NCI-H1930 (cell line): ENCODE results near the gene SLC6A12.

Experiments
- DNase-seq, 2 experiments: peaks; one replicate each; lab custom pipeline; 2025; lab: John Stamatoyannopoulos, UW

The SLC6A12 gene

DNA sequence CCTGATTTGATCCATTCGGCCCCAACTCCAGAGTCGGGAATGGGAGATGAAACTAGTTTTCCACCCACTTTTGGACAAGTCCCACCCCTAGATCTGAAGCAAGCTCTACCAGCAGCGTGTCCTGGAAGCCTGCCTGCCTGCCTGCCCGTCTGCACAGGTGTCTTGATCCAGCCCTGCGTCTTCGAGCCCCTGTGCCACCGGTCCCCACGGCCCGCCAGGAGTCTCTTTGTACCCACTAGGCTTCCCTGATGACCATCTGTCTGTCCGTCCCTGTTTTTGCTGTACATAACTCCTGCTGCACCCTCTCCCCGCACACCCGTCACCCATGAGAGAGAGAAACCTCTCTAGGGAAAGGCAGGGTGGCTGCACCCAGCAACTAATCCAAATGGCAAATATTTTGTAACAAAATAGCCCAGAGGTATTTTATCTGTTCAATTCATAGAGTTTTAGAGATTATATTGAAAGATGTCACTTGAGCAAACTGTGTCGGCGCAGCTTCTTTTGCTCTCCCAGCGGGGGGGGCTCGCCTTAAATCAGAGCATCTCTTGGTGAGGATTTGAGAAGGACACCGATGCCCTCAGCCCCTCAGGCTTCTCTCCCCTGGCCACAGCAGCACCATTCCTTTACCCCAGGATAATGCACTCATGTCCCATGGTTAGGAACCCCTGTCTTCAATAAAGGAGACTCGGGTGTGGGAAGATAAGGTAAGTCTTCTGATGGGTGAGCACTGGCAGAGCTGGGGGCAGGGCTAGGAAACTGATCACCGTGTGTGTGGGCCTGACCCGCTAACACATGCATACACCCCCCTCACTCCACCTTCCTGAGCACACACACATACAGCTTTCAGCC, 35.8 kb downstream of the SLC6A12 start:
- no peak for DNase-seq

GRCh38 chr12:177336-177979, 36.5 kb downstream of the SLC6A12 start:
- DNase-seq: no peak

DNA sequence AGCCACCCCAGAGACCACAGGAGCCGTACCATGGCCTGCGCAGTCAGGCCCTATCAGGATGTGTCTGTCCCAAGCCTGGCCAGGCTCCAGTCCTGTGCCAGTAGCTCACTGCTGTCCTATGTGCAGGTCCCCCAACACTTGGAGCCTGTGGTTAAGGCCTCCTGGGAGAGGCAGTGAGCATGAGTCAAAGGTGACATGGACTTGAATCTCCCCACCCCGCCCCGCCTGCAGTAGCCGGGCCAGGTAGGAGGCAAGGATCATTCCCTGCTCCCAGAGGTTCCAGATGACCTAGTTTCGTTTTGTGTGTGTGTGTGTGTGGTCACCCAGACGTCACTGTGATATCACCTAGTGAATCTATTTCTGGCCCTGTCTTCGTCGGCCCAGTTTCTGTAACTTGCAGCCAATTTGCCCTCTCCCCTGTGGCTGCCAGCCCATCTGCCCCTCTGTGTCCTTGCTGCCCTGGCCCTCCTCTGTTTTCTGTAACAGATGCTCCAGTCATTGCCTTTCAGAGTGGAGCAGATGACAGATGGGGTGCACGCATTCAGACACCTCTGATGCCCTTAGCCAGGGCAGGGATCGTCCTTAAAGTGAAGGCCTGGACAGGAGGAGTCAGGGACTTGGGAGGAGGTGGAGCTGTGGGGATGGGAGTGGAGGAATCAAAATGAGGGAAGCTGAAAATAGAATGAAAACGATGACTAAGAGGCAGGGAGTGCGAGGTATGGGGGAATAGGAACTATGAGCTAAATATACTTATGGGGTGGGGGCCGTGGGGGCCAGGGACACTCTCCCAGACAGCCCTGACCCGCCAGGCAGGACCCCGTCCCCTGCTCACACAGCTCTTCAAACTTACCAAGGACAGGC, 37.4 kb downstream of the SLC6A12 start:
- no peak for DNase-seq

DNA sequence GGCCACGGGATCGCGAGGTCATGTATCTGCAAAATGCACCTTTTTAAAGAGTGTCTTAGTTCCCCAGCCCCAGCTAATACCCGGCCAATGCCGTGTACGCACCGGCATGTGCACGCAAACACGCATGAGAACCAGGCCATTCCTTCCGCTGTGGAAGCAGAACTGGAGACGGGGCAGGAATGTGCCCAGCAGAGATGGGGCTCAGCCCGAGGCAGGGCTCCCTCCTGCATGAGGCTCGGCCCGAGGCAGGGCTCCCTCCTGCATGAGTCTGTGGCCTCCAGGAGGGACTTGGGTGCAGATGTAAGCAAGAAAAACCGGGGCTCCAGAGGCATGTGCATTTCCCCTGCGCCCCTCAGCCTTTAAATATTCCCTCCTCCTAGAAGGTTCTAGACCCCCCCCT, 38.2 kb downstream of the SLC6A12 start:
- no peak for DNase-seq

- no peak for DNase-seq
Measured at GRCh38 chr12:175250-175649, 38.7 kb downstream of the SLC6A12 start.

DNA sequence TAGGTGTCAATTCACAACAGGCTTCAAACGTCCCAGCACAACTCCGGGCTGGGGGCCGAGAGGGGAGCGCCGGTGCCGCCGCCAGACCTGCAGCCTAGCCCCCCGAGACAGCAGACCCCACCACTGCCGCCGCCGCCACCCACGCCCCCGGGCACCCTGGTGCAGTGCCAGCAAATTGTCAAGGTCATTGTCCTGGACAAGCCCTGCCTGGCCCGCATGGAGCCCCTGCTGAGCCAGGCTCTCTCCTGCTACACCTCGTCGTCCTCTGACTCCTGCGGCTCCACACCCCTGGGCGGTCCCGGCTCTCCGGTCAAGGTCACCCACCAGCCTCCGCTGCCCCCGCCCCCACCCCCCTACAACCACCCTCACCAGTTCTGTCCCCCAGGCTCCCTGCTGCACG, 39.4 kb downstream of the SLC6A12 start:
- DNase-seq: no peak

GRCh38 chr12:174124-174523, 39.8 kb downstream of the SLC6A12 start:
- DNase-seq: no peak

DNA sequence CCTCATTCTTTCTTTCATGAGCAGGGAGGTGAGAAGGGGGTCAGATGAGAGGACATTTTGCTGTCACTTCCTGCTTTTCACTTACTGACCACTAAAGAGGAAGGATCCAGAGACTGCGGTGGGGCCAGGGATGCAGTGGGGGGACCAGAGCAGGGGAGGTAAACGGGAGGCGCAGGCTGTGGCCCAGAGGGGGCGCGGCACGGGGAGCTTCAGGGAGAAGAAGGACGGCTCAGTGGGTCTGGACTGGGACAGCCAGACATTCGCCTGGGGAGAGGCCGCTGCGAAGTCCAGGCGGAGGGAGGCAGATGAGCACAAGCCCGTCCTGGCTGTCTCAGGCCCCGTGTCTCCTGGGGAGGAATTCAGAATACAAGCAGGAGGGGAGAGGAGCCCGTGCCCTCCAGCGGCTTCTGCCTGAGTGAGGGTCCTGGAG, 41.2 kb downstream of the SLC6A12 start:
- DNase-seq: no peak

GRCh38 chr12:171743-172676, 41.9 kb downstream of the SLC6A12 start:
- no peak for DNase-seq

- no peak for DNase-seq
Measured at GRCh38 chr12:171276-171675, 42.7 kb downstream of the SLC6A12 start.

DNA sequence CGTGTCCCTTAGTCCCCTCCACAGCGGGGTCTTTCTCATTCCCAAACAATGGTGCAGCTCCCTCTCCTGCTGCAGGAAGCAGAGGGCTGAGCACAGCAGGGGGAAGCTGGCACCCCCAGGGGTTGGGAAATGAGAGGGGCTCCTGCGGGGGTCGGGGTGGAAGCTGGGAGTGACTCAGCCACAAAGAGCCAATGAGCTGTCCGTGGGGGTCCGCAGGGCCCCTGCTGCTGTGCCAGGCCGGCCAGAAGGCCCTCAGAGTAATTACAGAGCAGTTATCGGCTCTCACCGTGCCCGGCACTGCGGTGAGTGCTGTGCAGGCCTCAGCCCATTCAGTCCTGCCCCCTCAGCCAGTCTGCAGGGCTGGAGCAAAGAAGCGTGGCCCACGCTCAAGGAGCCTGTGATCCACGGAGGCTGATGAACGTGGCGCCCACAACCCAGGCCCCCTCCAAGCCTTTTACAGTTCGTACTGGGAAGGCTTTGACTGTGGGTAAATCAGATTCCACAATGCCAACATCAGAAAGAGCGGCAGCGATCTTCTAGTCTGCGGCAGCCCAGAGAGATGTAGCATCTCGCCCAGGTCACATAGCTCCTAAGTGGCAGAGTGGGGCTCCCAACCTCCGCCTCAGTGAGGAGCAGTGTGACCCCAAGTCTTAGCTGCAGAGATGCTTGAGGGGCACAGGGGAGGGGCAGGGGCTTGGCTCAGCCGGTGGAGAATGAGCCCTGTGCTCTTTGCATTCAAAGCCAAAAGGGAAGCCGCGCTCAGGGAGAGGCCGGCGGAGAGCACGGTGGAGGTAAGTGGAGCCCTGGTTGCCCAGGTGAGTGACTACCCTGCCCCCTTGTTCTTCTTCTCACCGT, 43.4 kb downstream of the SLC6A12 start:
- DNase-seq: no peak

- DNase-seq: no peak
Measured at GRCh38 chr12:169528-170370, 44.2 kb downstream of the SLC6A12 start.

DNA sequence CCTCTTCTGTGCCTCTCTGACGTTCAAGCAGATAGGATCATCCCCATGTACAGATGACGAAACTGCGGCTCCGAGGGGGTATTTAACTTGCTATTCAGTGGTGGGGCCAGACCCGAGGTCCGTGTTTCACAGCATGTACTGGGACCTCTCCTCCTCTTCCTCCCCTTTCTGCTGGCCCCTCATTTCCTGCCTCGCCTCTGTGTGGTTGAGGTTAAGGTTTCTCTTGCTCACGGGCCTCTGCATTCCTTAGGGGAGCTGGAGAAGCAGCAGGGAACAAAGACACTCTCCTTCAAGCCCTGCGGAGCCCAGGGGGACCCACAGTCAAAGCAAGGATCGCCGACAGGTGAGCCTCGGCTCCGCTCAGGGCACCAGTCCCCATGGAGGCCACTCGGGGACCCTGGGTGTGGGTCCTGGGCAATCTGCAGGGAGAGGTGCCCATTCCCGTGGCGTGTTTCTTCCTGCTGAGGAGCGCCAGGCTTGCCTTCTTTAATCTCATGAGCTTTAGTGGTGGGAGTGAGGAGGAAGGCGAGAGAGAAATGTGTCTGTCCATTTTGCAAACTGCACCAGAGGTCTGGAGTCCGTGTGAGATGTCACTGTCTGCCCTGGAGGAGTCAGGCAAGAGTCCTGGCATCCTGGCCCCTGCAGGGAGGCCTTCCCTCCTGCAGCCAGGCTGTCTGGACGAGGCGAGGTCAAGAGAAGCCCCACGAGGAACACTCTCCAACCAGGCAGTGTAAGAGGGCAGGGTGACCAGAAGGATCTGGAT, 45.0 kb downstream of the SLC6A12 start:
- no peak for DNase-seq

DNA sequence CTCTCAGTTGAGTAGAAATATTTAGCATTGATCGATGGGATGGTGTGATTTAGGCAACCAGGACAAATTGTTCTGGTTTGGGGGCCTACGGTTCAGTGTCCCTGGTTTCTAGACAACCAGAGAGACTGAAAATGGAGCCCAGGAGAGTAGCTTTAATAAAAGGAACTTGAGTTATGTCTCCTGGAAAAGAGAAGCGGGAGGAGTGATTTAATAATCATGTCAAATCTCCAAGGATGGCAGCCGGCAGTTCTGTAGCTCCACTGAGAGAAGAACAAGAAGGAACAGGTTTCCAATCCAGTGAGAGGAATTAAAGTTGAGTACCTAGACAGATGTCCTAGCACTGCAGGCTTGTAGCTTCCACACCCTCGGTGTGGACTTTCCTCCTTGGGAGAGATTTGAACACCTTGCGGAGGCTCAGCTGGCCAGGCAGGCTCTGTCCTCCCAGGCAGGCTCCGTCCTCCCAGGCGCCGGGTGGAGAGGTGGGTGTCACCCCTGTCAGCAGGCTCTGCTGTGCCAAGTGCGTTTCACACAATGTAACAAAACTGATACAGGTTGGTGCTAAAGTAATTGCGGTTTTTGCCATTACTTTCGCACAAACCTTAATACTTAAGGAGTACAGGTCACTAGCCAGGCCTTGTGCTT, 45.9 kb downstream of the SLC6A12 start:
- DNase-seq: no peak

DNA sequence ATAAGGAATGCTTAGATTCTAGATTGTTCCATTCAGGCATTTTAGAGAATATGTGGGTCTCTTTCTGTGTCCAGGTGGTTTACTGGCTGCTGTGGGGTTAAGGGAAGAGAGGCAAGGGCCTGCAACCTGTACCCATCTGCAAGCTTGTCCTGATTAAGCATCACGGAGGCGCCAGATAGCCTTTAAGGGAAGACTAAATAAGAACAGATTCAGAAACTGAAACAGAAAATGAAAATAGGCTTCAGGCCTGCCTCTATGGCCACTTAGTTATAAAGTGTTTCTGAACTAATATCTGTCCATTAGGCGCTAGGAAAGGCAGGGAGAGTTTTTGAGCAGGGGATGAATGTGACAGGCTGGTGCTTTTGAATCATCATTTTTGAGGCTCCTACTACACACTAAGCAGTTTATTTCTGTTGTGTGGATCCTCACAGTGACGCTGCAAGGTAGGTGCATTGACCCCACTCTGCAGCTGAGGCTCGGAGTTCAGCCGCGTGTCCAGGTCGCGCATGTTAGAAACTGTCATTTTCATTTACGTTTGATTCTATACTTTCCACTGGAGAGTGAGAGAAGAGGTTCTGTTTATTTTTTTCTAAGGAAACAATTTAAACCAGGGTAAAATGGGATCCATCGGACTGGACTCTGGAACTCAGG, 47.4 kb downstream of the SLC6A12 start:
- no peak for DNase-seq

DNA sequence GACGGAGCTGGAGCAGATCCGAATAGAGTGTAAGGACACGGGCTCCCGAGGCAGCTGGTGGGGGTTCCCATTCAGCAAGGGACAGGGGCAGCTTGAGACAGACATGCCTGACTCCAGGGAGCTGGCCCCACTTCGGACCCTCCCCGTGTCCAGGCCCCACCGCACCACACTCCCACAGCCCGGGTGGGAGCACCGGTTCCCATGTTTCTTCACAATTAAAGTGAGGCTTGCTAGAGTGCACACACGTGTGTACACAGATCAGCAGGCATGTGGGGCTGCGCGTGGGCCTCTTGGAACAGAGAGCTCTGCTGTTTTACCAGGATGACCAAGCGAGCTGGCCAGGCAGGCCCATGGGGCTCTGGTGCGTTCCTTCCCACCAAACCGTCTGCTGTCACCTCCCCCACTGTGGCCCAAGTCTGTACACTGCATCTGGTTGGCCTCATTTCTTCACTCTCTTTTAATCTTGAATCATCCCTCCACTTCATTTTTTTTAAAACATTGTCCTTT, 48.0 kb downstream of the SLC6A12 start:
- no peak for DNase-seq

- DNase-seq: no peak
Measured at GRCh38 chr12:164207-164606, 49.8 kb downstream of the SLC6A12 start.
